Measurements from ENCODE around the gene PPM1G.
"Not testable (repeated sequence)": the region's sequence is repeated elsewhere in the genome, so short reads cannot be mapped to it uniquely, and the experiment has no call there.

DNA sequence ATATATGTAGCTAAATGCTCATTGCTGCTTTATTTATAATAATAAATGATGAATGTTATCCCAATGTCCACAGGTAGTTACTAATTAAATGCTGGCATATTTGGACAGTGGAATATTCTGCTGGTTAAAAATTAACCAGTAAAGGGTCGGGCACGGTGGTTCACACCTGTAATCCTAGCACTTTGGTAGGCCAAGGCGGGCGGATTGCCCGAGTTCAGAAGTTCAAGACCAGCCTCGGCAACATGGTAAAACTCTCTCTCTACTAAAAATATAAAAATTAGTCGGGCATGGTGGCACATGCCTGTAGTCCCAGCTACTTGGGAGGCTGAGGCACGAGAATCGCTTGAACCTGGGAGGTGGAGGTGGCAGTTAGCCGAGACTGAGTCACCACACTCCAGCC is 15.6 kb upstream of the PPM1G start:
- TF ChIP-seq, protein P1, sequence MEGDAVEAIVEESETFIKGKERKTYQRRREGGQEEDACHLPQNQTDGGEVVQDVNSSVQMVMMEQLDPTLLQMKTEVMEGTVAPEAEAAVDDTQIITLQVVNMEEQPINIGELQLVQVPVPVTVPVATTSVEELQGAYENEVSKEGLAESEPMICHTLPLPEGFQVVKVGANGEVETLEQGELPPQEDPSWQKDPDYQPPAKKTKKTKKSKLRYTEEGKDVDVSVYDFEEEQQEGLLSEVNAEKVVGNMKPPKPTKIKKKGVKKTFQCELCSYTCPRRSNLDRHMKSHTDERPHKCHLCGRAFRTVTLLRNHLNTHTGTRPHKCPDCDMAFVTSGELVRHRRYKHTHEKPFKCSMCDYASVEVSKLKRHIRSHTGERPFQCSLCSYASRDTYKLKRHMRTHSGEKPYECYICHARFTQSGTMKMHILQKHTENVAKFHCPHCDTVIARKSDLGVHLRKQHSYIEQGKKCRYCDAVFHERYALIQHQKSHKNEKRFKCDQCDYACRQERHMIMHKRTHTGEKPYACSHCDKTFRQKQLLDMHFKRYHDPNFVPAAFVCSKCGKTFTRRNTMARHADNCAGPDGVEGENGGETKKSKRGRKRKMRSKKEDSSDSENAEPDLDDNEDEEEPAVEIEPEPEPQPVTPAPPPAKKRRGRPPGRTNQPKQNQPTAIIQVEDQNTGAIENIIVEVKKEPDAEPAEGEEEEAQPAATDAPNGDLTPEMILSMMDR (optimal IDR thresholded peaks at IDR 0.05 in 1 of 3, IDR thresholded peaks at IDR 0.05 in 1 of 3, conservative IDR thresholded peaks at IDR 0.05 in 1 of 3; ENCODE audit: extremely low read depth in 1 of 3, insufficient read depth in 2 of 3, low read length in 3 of 3): not testable (repeated sequence)
- TF ChIP-seq EZH2 (IDR thresholded peaks at IDR 0.05; ENCODE audit: low read length): not testable (repeated sequence)

All from keratinocyte (primary cell).